GM19035 (cell line): Measurements from ENCODE around the gene BPHL.
"Not testable (repeated sequence)": the region's sequence is repeated elsewhere in the genome, so short reads cannot be mapped to it uniquely, and the experiment has no call there.

ENCODE experiments used
- ATAC-seq: cut with Tn5 transposase; IDR thresholded peaks from one replicate; pipeline ENCODE4 v1.9.1; 2021; ENCODE audit not compliant: unreplicated experiment

Gene BPHL

DNA sequence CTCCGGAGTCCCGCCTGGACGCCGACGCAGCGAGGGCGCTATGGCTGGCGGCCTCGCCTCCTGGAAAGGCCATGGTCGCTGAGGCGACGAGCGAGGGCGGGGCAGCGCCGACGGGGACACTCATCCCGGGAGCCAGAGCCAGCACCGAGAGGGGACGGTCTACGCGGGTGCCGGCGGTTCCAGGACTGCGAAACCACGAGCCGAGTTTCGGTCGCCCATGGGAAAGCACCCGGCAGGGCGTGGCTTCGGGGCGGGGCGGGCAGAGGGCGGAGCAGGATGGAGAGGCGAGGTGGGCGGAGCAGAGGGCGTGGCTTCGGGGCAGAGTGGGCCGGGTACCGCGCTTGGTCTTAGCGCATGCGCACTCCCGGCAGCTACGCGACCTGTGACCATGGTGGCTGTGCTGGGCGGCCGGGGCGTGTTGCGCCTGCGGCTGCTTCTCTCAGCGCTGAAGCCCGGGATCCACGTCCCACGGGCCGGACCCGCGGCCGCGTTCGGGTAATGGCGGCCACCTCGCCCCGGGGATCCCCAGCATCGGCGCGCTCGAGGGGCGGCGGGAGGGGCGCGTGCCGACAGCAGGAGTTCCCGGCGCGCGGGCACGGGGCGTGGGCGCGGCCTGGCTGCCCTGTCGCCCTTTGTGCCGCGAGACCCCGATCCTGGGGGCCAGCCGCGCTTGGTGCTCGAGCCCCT lies at the start of gene BPHL:
BPHL (plus strand) TSS at position 359 of the 687 bp plus-strand sequence; CDS start at position 389, 30 bp downstream.
- ATAC-seq, result peak; percentile 92

DNA sequence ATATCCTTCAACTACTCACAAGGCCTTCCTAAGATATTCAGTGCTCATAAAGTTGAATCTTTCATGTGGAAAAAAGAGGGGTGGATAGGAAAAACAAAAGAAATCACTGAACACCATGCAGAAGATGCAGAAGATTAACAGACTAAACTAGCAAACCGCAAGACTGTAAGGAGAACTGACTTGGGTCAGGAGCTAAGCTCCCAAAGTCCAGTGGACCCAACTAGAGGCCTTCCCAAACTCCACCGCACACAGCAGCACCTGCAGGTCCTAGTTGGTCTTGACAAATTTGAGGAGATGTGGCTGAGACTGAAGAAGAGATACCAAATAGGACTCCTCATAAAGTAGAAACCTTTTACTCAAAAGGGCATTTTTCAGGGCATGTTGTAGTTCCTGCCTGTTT lies 46.9 kb upstream of the BPHL start:
- no peak for ATAC-seq

DNA sequence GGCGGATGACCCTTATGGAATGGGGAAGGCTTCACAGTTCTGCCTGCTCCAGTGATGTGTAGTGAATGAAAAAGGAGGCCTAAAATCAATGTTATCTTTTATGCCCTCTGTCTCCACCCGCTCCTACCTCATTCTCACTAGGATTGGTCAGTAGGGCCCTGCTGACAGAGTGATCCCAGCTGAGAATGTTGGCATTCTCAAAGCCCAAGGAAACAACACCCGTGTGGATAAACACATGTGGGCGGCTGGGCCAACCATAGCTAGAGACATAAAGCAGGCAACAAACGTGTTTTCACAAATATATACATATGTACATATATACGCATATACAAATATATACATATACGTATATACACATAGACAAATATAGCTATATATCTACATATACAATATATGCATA lies 45.7 kb upstream of the BPHL start:
- ATAC-seq, result no peak

DNA sequence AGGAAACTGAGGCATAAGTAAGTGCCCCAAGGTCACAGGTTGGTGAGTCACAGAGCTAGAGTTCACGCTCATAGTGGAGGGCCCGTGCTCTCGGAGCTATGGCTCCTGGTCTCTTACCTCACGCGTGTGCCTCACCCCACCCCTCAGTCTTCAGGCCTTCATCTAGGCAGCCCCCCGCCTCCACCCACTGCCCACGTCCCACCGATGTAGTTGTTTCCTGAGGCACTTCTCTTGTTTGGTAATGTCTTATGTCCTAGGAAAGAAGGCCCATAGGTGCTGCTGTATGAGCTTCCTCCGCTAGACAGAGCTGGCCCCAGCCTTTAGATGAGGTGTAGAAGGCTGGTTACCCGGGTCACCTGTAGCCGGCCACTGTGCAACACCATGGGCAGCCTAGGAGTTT lies 45.1 kb upstream of the BPHL start:
- no peak for ATAC-seq

DNA sequence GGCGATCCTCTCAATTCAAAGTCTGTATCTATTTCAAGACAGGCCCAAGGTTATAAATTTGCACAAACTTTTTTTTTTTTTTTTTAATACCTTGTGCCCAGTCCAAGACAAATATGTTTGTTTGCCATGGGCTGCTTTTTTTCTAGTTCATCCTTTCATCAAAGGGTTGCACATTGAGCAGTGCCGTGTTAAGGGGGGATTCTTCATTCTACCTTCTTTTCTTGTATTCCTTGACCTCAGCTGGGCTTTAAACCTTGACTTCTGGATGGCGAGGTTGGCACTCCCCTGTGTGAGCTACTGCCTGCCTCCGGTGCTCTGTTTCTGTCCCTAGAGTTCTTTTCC lies 42.8 kb upstream of the BPHL start:
- no peak for ATAC-seq

DNA sequence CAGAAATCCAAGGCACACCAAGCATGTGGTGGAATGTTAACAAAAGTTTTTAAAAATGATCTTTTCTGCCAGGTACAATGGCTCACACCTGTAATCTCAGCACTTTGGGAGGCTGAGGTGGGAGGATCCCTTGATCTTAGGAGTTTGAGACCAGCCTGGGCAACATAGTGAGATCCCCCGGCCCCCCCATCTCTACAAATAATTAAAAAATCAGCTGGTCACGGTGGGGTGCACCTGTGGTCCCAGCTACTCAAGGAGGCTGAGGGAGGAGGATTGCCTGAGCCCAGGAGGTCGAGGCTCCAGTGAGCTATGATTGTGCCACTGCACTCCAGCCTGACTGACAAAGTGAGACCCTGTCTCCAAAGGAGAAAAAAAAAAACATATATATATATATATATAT lies 42.2 kb upstream of the BPHL start:
- no peak for ATAC-seq

DNA sequence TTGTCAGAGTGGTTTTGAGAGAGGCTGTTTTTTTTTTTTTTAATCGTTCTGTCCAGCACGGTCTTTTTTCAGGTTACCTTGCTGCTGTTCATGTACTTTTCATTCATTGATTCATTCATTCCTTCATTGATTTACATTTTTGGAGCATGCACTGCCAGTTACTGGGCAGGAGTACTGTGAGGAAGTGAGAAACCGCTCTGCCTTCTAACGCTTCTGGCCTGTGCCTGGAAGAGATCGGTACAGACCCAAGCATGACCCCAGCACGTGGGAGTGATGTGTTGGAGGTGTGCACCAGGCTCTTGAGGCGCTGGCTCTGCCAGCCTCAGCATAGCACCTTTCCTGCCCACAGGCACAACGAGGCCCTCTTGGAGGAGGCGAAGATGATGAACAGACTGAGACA lies 41.1 kb upstream of the BPHL start:
- ATAC-seq, result no peak

DNA sequence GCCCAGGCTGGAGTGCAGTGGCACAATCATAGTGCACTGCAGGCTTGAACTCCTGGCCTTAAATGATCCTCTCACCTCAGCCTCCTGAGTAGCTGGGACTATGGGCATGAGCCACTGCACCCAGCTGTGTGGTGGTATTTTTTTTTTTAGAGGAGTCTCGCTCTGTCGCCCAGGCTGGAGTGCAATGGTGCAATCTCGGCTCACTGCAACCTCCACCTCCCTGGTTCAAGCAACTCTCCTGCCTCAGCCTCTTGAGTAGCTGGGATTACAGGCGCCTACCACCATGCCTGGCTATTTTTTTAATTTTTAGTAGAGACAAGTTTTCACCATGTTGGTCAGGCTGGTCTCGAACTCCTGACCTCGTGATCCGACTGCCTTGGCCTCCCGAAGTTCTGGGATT lies 39.6 kb upstream of the BPHL start:
- not testable (repeated sequence) for ATAC-seq

DNA sequence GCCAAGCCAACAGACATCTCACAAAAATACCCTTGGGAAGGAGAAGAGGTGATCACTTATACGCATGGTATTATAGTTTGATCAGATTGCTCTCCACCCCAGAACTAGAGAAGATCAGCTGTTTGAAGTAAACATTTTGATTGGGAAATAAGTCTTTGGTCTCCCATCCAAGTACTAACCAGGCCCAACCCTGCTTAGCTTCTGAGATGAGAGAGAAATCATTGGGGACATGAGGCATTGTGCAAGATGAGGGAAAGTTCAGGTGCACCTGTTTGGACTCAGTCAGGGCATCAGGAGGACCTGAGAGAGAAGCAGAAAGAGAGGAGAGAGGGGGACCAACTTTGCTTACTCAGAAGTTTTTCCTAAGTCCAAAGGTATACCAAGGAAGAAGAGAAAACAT lies 38.8 kb upstream of the BPHL start:
- ATAC-seq, result no peak

DNA sequence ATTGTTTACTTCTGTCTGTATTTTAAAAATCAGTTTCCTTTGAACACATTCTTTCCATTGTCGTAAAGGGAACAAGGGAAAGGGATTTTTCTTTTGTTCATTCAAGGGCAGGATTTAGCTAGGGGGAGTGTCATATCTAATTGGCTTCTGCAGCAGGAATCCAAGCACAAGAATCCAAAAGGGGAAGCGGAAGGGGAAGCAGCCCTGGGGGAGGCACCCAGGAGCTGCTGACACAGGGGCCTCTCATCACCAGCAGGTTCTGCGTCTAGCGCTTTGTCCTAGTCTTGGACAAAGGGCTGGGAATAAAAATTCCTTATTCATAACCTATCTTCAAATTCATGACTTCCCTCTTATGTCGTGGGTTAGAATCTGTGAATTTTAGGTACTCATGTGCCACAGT lies 36.6 kb upstream of the BPHL start:
- no peak for ATAC-seq

DNA sequence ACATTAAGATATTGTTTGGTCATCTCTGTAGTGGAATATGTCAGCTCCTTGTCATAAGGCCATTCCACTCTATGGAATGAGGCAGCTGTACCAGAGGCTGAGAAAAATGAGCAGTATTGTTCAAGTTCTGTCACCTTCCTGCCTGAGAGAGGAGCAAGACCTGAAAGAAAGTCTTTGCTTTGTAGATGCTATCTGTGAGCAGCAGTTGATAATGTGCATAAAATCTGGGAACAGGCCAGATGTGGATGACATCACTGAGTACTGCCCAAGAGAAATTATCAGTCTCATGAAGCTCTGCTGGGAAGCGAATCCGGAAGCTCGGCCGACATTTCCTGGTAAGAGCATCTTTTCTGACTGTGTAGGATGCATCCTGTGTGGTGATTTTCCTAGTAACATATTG lies 33.4 kb upstream of the BPHL start:
- ATAC-seq, result no peak

DNA sequence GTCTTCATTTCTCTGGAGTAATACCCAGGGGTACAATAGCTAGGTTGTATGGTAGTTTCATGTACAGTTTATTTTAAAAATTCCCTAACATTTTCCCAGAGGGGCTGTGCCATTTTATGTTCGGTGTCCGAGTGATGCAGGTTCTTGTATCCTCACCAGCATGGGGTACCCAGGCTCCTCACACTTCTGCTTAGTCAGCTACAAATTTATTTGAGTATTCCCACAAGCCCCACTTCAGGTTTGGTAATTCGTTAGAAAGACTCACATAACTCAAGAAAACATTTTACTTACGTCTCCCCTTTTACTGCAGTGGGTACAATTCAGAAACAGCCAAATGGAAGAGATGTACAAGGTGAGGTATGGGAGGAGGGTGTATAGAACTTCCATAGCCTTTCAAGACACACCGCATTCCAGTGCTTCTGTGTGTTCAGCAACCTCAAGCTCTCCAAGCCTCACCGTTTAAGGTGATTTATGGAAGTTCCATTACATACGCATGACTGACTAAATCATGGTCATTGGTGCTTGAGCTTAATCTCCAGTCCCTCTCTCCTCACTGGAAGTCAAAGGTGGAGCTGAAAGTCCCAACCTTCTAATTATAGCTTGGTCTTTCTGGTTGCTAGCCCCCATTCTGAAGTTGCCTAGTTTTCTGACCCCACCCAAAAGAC lies 32.1 kb upstream of the BPHL start:
- no peak for ATAC-seq

DNA sequence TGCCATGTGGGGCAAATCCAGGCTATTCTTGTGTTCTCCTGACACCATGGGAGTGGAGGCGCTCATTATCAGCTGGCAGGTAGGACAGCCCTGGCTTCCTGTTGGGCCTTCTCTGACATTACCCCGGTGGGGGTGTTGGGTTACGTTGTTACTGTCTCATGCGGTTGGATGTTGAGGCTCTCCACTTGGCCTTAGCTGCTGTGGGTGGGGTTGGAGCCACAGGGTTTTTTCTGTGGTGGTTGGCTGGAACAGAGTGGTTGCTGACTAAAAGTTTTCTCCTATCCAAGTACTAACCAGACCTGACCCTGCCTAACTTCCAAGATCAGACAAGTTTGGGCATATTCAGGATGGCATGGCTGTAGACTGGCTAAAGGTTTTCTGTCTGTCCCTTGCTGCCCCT lies 30.1 kb upstream of the BPHL start:
- no peak for ATAC-seq

DNA sequence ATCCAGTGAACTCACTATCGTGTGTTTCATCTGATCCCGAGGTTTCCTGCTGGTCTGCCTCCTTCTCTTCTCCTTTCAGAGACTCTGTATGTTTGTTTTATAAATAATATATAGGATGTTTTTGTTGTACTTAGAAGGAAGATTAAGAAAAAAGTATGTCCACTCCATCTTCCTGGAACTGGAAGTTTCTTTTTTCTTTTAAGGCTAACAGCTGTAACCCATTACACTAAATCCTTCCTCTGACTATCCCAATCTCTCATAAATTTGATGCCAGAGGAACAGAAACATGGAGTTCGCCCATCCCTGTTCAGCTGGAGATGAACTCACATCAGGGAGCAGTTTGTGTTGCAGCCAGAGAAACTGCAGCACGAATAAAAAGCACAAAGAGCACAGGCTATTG lies 29.5 kb upstream of the BPHL start:
- ATAC-seq, result no peak

DNA sequence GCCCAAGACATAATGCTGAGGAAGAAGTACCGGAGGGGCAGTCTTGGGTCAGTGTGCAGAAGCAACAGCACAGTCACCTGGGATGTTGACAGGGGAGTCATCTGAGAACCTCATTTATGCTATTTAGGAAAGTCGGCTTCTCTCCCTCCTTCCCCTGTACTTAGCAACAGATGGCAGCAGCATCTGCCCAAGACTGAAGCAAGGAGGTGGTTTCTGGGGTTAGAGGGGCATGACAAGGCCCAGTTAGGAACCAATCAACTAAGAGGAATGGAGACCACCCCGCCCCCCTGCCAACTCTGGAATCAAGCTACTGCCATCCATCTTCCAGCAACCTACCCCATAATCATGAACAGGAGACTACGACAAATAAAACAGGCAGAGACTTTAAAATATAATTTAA lies 28.5 kb upstream of the BPHL start:
- no peak for ATAC-seq

DNA sequence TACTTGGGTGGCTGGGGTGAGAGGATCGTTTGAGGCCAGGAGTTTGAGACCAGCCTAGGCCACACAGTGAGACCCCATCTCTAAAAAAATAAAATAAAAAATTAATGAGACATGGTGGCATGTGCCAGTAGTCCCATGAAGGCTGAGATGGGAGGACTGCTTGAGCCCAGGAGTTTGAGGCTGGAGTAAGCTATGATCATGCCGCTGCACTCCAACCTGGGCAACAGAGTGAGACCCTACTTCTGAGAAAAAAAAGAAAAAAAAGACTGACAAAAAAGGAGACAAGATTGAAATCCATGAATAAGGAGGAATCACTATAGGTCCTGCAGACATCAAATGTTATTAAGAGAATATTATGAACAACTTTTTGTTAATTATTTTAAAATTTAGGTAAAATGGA lies 23.7 kb upstream of the BPHL start:
- no peak for ATAC-seq

DNA sequence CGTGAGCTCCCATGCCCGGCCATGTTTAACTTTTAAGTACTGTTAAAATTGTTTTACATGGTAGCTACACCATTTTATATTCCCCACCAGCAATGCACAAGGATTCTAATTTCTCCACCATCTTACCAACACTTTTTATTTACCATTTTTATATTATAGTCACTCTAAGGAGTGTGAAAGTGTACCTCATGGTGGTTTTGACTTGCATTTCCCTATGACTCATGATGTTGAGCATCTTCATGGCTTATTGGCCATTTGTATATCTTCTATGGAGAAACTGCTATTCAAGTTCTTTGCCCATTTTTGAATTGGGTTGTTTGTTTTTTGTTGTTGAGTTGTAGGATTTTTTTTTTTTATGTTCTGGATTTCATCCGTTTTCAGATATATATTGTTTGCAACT lies 15.6 kb upstream of the BPHL start:
- ATAC-seq, result no peak

DNA sequence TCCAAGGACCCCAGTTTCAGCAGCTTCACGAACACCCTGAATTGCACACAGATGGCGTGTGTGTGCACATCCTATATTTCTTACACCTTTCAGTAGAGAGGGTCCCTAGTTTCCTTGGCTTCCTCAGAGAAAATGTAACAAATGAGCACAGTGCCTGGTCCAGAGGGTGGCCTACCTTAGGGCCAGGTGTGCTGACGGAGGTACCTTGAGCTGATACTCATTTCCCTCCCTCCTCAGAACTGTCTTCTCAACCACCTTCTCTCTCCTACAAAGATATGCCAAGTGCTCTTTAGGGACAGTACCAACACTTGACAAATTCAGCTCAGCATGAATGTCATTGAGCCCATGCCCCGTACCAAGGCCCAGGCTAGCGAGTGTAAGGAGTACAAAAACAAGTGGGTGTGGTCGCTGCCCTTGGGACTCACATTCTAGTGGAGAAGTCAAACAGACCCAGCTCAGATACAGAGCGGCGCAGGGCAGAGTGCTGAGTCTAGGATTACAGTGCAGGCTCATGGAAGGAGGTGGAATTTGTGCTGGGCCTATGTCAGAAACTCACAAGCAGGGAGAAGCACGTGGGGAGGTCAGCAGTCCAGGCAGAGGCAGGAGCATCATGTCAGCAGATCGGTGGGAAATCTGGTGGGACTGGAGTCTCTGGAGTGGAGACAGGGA lies 9.6 kb upstream of the BPHL start:
- ATAC-seq, result no peak

DNA sequence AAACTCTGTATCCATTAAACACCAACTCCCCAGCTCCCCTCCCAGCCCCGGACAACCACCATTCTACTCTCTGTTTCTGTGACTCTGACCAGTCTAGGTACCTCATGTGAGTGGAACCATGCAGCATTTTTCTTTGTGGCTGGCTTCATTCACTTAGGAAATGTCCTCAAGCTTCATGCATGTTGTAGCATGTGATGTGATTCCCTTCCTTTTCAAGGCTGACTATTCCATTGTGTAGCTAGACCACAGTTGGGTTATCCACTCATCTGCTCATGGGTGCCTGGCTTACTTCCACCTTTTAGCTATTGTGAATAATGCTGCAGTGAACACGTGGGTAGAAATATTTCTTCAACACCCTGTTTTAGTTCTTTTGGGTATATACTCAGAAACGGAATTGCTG lies 8.8 kb upstream of the BPHL start:
- ATAC-seq, result no peak

DNA sequence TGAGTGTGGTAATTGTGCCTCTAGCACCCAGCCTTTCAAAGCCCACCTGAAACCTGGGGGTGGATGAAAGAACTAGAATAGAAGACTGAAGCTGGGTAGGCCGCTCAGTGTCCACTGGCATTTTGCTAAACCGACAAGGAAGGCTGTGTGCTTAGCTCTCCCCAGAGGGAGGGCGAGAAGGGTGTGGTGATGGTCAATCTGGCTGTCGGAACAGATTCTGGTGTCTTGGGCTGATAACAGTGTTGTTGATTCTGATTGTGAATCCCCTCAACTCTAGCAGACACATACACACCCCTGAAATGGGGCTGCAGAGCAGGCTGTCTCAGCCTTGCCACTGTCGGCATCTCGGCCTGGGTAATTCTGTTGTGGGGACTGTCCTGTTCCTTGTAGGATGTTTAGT lies 4.1 kb upstream of the BPHL start:
- no peak for ATAC-seq

DNA sequence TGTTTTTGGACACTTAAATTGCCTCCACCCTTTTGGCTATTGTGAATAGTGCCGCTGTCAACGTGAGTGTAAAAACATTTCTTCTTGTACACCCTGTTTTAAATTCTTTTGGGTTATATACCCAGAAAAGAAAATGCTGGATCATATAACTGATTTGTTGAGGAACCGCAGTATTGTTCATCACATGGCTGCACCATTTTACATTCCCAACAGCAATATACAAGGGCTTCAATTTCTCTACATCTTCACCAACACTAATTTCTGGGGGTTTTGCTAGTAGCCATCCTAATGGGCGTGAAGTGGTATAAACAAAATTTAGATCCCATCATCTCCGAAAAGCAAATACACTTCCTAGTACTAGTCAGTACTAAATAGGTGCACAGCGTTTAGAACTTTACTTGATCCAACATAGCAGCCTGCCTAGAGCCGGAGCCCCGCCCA lies 579 bp upstream of the BPHL start:
- ATAC-seq, result no peak

DNA sequence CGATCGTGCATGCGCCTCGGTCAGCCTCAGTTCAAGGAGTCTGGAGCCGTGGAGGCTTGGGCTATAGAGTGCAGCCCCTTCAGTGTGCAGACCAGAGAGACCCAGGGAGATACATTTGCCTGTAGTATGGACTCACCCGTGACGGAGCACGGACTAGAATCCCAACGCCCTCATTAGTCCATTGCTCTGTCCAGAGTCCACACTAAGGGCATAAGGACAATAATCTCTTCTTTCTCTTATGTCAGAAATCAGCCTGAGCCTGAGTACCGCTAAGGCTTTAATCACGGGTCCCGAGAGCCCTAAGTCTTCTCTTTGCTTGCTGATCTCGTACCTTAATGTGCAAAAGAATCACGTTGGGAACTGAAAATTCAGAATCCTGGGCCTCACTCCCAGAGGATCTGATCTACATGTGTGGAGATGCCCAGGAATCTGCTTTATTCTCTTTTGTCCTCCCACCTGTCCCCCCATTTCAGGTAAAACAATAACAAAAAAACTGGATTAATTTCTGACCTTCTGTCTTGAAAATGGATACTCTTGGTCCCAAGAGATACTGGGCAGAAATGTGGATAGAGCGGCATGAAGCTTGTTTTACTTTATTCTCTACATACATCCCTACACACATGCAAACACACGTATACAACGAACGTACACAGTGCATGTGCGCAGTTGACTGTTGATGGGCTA lies 671 bp downstream of the BPHL start:
- ATAC-seq, result peak; percentile 40
